ENCODE measurements around the gene MAPT. TPM values are rescaled to one million over a fixed set of nuclear protein-coding genes. Genes with fewer than 3 reads are reported as not detected.

The MAPT gene
- total and polyA plus RNA-seq, 2 experiments from 2014 or later = 0.37 to 0.71 TPM

DNA sequence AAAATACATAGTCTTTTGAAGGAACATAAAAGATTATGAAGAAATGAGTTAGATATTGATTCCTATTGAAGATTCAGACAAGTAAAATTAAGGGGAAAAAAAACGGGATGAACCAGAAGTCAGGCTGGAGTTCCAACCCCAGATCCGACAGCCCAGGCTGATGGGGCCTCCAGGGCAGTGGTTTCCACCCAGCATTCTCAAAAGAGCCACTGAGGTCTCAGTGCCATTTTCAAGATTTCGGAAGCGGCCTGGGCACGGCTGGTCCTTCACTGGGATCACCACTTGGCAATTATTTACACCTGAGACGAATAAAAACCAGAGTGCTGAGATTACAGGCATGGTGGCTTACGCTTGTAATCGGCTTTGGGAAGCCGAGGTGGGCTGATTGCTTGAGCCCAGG lies 114.2 kb downstream of the MAPT start:
- no peaks in the 10 kb centered on the region for H3K9me3 ChIP-seq (ENCODE audit: low read depth)
- TF ChIP-seq CTCF (IDR thresholded peaks at IDR 0.05; ENCODE audit: poor library complexity) (no peak), EZH2 (IDR thresholded peaks at IDR 0.05; ENCODE audit: borderline replicate concordance) (no peak), EZH2phosphoT487 (IDR thresholded peaks at IDR 0.05; ENCODE audit: low read depth, severe bottlenecking, unreplicated experiment) (no peak)
- H3K9me2 ChIP-seq (replicated peaks; ENCODE audit: insufficient read depth) = no peaks in the 10 kb centered on the region
- no peak overlapping the region for H3K4me2 ChIP-seq
- H3K36me3 ChIP-seq (replicated peaks; ENCODE audit: insufficient read depth, low read depth) = no peaks in the 10 kb centered on the region
- 90% methylated on average over 9 of the region's 9 CpGs for WGBS (ENCODE audit: low lambda C conversion rate, missing lambda C conversion rate)
- H3K27ac ChIP-seq = no peak overlapping the region
- H3K79me2 ChIP-seq = no peaks in the 10 kb centered on the region
- H3K4me1 ChIP-seq (ENCODE audit: insufficient read depth) = peaks cover 9% of the 10 kb centered on the region
- no peaks in the 10 kb centered on the region for H3K27me3 ChIP-seq
- H2AFZ ChIP-seq = no peak overlapping the region
- no peaks in the 10 kb centered on the region for H4K20me1 ChIP-seq (ENCODE audit: insufficient read depth, poor library complexity, severe bottlenecking)
- no peak for DNase-seq (ENCODE audit: low spot score)
- no peak overlapping the region for H3K4me3 ChIP-seq

GRCh38 chr17:46009681-46010596 lies 115.6 kb downstream of the MAPT start:
- Histone ChIP-seq H3K4me2 (no peak overlapping the region), H3K9me3 (ENCODE audit: low read depth) (no peaks in the 10 kb centered on the region), H2AFZ (no peak overlapping the region), H3K9me2 (replicated peaks; ENCODE audit: insufficient read depth) (no peaks in the 10 kb centered on the region), H3K4me1 (ENCODE audit: insufficient read depth) (no peaks in the 10 kb centered on the region), H4K20me1 (ENCODE audit: insufficient read depth, poor library complexity, severe bottlenecking) (no peaks in the 10 kb centered on the region), H3K27ac (no peak overlapping the region), H3K79me2 (no peaks in the 10 kb centered on the region), H3K4me3 (no peak overlapping the region), H3K36me3 (replicated peaks; ENCODE audit: insufficient read depth, low read depth) (no peaks in the 10 kb centered on the region), H3K27me3 (no peaks in the 10 kb centered on the region)
- no peak for DNase-seq (ENCODE audit: low spot score)
- TF ChIP-seq EZH2 (IDR thresholded peaks at IDR 0.05; ENCODE audit: borderline replicate concordance) (no peak), EZH2phosphoT487 (IDR thresholded peaks at IDR 0.05; ENCODE audit: low read depth, severe bottlenecking, unreplicated experiment) (no peak), CTCF (IDR thresholded peaks at IDR 0.05; ENCODE audit: poor library complexity) (no peak)
- WGBS (ENCODE audit: low lambda C conversion rate, missing lambda C conversion rate) = 91% methylated on average over 33 of the region's 33 CpGs

DNA sequence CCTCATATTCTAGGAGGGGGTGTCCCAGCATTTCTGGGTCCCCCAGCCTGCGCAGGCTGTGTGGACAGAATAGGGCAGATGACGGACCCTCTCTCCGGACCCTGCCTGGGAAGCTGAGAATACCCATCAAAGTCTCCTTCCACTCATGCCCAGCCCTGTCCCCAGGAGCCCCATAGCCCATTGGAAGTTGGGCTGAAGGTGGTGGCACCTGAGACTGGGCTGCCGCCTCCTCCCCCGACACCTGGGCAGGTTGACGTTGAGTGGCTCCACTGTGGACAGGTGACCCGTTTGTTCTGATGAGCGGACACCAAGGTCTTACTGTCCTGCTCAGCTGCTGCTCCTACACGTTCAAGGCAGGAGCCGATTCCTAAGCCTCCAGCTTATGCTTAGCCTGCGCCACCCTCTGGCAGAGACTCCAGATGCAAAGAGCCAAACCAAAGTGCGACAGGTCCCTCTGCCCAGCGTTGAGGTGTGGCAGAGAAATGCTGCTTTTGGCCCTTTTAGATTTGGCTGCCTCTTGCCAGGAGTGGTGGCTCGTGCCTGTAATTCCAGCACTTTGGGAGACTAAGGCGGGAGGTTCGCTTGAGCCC lies 116.3 kb downstream of the MAPT start:
- Histone ChIP-seq H3K4me1 (ENCODE audit: insufficient read depth) (no peaks in the 10 kb centered on the region), H3K36me3 (replicated peaks; ENCODE audit: insufficient read depth, low read depth) (no peaks in the 10 kb centered on the region), H4K20me1 (ENCODE audit: insufficient read depth, poor library complexity, severe bottlenecking) (no peaks in the 10 kb centered on the region)

More for the DNA sequence above, 116.3 kb downstream of the MAPT start:
- no peak for TF ChIP-seq EZH2 (IDR thresholded peaks at IDR 0.05; ENCODE audit: borderline replicate concordance)
- no peak for TF ChIP-seq CTCF (IDR thresholded peaks at IDR 0.05; ENCODE audit: poor library complexity)
- TF ChIP-seq EZH2phosphoT487 (IDR thresholded peaks at IDR 0.05; ENCODE audit: low read depth, severe bottlenecking, unreplicated experiment) = no peak
- Histone ChIP-seq H3K79me2 (no peaks in the 10 kb centered on the region), H3K9me3 (ENCODE audit: low read depth) (no peaks in the 10 kb centered on the region), H3K27me3 (no peaks in the 10 kb centered on the region), H3K27ac (no peak overlapping the region), H3K4me2 (no peak overlapping the region), H3K9me2 (replicated peaks; ENCODE audit: insufficient read depth) (no peaks in the 10 kb centered on the region), H2AFZ (no peak overlapping the region), H3K4me3 (no peak overlapping the region)
- 87% methylated on average over 16 of the region's 16 CpGs for WGBS (ENCODE audit: low lambda C conversion rate, missing lambda C conversion rate)
- no peak for DNase-seq (ENCODE audit: low spot score)
